ENCODE measurements around the gene CORIN.

- no peak for TF ChIP-seq POLR2A (IDR thresholded peaks at IDR 0.05; ENCODE audit: low read depth, low read length)
- no peak for TF ChIP-seq EZH2 (IDR thresholded peaks at IDR 0.05; ENCODE audit: borderline replicate concordance, low read depth, low read length, severe bottlenecking)
- no peak for TF ChIP-seq CTCF (IDR thresholded peaks at IDR 0.05; ENCODE audit: extremely low read depth in 1 of 2, insufficient read depth in 1 of 2, low read depth in 1 of 2, low read length in 2 of 2)
- no peak for TF ChIP-seq MYC (IDR thresholded peaks at IDR 0.05; ENCODE audit: low read depth, low read length)
- no peak for TF ChIP-seq POLR2AphosphoS5 (IDR thresholded peaks at IDR 0.05; ENCODE audit: insufficient read depth, low read depth, low read length)
- no peak for TF ChIP-seq GATA2 (IDR thresholded peaks at IDR 0.05; ENCODE audit: insufficient read depth, insufficient read length, low read depth, low read length)
- no peak for TF ChIP-seq FOS (IDR thresholded peaks at IDR 0.05; ENCODE audit: borderline replicate concordance, insufficient read depth, low read length)
- TF ChIP-seq MAX (IDR thresholded peaks at IDR 0.05; ENCODE audit: insufficient read depth, insufficient read length): no peak
- TF ChIP-seq JUN (IDR thresholded peaks at IDR 0.05; ENCODE audit: borderline replicate concordance, insufficient read depth, insufficient read length, low read depth): no peak
Observed at GRCh38 chr4:47737326-47737725, 100.5 kb downstream of the CORIN start.
